NB4 (cell line): ENCODE data around the gene RNU6-7.

Source experiments
- DNase-seq: peaks from one replicate; pipeline ENCODE4 v3.0.0; 2010; ENCODE audit warnings: low read depth
- H3K4me3 ChIP-seq: one replicate; pipeline ENCODE4 v1.5.1; 2011; ENCODE audit warnings: mild to moderate bottlenecking, low read depth, low read length, moderate library complexity
- MYC ChIP-seq: IDR thresholded peaks from 2 replicates; pipeline ENCODE4 v1.6.1; 2011; ENCODE audit warnings: low read depth, low read length
- POLR2A ChIP-seq: IDR thresholded peaks from 2 replicates; pipeline ENCODE4 v1.6.1; 2011; ENCODE audit warnings: mild to moderate bottlenecking; ENCODE audit not compliant: insufficient read length; ENCODE audit errors: extremely low read depth
- TF ChIP-seq, protein P1 (sequence below): IDR thresholded peaks from 2 replicates; pipeline ENCODE4 v1.6.1; 2011; ENCODE audit warnings: low read depth, low read length
- TF ChIP-seq, protein P2 (sequence below): IDR thresholded peaks from one replicate; pipeline ENCODE4 v1.5.1; 2012; ENCODE audit warnings: low read depth, low read length

The RNU6-7 gene

DNA sequence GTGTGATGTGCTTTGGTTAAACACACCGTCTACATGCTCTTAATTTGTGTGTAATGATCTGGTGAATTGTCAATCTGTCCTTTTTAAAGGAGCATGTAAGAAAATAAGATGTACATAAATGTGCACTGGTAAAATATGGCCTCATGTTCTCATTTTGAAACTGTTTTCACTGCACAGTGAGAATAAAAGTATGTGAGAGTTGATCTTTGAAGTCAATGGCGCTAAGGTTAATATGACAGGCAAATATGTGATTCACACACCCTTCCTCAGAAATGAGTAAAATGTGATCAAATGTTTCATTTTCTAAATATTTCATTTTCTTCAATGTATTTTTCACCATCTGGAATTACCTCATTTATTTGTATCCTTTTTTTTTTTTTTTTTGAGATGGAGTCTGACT lies 8.3 kb upstream of the RNU6-7 start:
- no peak for DNase-seq
- TF ChIP-seq, protein P1, sequence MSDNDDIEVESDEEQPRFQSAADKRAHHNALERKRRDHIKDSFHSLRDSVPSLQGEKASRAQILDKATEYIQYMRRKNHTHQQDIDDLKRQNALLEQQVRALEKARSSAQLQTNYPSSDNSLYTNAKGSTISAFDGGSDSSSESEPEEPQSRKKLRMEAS, result no peak
- TF ChIP-seq, protein P2, sequence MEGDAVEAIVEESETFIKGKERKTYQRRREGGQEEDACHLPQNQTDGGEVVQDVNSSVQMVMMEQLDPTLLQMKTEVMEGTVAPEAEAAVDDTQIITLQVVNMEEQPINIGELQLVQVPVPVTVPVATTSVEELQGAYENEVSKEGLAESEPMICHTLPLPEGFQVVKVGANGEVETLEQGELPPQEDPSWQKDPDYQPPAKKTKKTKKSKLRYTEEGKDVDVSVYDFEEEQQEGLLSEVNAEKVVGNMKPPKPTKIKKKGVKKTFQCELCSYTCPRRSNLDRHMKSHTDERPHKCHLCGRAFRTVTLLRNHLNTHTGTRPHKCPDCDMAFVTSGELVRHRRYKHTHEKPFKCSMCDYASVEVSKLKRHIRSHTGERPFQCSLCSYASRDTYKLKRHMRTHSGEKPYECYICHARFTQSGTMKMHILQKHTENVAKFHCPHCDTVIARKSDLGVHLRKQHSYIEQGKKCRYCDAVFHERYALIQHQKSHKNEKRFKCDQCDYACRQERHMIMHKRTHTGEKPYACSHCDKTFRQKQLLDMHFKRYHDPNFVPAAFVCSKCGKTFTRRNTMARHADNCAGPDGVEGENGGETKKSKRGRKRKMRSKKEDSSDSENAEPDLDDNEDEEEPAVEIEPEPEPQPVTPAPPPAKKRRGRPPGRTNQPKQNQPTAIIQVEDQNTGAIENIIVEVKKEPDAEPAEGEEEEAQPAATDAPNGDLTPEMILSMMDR, result no peak
- no peak for TF ChIP-seq POLR2A
- TF ChIP-seq MYC, result no peak
- H3K4me3 ChIP-seq, result no peak overlapping the region

DNA sequence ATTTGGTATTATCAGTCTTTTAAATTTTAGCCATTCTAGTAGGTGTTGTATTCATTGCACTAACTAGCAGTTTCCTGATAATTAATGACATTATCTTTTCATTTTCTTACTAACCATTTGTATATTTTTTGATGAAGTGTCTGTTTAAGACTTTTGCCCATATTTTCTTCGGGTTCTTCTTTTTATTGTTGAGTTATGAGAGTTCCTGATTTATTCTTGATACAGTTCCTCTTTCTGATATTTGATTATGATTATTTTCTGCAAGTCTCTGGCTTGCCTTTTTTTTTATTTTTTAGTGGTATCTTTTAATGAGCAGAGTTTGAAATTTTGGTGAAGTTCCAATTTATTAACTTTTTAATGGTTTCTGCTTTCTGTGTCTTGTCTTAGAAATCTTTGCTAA lies 6.2 kb upstream of the RNU6-7 start:
- no peak for DNase-seq
- H3K4me3 ChIP-seq, result no peak overlapping the region
- TF ChIP-seq, protein P1, result no peak
- TF ChIP-seq, protein P2, result no peak
- TF ChIP-seq POLR2A (no peak), MYC (no peak)

DNA sequence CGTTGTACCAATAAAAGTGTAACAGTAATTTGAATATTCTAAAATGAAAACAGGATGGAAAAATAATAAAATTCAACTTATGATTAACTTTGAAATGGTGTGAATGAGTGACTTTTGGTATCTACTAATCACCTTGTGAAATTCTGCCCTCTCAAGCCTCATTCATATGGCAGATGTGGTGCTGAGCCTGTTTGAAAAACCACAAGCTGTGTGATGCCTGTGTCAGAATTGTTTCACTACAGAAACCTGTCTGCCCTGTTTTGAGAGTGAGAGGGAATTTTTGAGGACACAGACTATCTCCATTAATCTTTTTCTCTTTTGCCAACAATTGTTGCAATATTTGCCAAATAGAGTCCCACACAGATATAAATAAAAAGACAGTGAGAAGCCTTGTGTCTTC lies 3.9 kb upstream of the RNU6-7 start:
- DNase-seq, result no peak
- H3K4me3 ChIP-seq, result no peak overlapping the region
- no peak for TF ChIP-seq POLR2A
- no peak for TF ChIP-seq MYC
- TF ChIP-seq, protein P1, result no peak
- TF ChIP-seq, protein P2, result no peak

DNA sequence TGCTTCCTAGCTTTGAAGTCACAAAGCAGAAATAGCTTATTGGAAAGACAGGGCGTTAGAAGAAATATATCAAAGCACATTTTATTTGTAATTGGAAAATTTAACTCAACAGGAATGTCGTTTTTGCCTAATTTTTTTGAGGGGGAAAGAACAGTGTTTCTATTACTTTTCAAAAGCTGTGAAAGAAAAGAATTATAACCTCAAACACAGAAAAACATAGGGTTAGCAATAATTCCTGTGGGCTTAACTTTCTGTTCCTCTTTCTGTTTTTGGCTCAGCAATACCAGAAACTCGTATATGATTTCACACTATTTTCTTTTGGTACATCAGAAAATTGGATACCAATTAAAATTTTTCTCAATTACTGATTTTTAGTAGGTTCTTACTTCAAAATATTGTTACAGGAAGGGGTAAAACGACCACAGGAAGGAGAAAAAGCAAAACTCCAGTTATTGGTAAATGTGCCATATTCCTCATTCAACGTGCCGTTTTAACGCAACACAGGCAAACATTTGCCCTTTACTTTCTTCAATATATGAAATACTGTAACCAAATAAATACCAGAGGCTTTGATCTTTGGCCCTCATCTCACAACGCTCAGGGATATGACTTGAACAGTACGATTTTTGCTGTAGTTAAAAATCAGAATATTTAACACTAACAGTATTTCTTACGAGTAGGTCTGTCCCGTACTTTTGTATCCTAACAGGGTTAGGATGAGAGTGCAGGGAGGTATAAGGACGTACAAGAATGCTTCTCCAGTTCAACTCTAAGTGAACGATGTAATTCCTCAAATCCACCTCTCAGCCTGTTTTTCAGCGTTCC lies 1.3 kb upstream of the RNU6-7 start:
- H3K4me3 ChIP-seq, result peak overlapping the region; percentile 70
- DNase-seq, result peak; percentile 16
- TF ChIP-seq MYC (no peak), POLR2A (no peak)
- TF ChIP-seq, protein P2, result no peak
- TF ChIP-seq, protein P1, result no peak

DNA sequence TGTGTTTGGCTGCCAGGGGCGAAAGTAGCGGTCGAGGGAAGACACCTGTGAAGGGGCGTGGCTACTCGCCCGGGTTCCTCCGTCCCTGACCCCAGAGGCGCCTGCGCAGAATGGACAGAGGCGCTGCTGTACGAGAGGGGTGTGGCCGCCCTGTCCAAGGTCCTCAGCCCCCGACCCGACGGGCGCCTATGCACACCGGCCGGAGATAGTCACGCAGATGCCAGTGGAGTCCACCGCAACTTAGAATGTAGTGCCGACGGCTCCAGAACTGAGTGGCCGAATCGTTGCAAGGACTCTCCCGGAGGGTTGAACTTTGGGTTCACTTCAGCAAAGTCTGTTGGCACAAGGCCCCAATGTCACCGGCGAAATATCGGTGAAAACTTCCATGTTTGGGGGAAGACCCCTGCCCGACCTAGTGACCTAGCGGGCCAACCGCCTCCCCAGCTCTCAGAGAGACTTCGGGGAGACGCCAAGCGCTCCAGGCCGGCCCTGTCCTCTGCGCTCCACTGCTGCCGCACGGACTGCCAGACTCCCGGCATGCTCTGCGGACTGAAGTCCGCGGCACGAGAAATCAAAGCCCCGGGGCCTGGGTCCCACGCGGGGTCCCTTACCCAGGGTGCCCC lies 541 bp upstream of the RNU6-7 start:
- DNase-seq, result peak; percentile 65
- peak overlapping the region; percentile 70 for H3K4me3 ChIP-seq
- TF ChIP-seq, protein P1, result no peak
- TF ChIP-seq MYC (no peak), POLR2A (no peak)
- TF ChIP-seq, protein P2, result no peak
